H1 (cell line): Measurements from ENCODE around the gene CHST11.

ENCODE experiments used
- NRF1 ChIP-seq: IDR thresholded peaks from 2 replicates; pipeline ENCODE4 v1.6.1; 2011; ENCODE audit warnings: mild to moderate bottlenecking, low read depth, low read length, improper control_type of control experiment
- SIN3A ChIP-seq, 2 experiments: IDR thresholded peaks in 1 of 2; conservative IDR thresholded peaks in 1 of 2; 2 replicates each; pipeline ENCODE4 v1.6.1; 2011 to 2012; ENCODE audit warnings: low read length in 2 of 2, improper control_type of control experiment in 1 of 2, low read depth in 1 of 2, mild to moderate bottlenecking in 1 of 2
- TF ChIP-seq, protein P1 (sequence below), 3 experiments: IDR thresholded peaks; 1 replicate in 2 of 3; 2 replicates in 1 of 3; pipeline versions ENCODE4 v1.5.1 to v1.6.1; 2011; ENCODE audit warnings: low read length in 3 of 3, mild to moderate bottlenecking in 3 of 3, inconsistent platforms in 2 of 3, low read depth in 1 of 3, moderate library complexity in 1 of 3; ENCODE audit not compliant: insufficient read depth in 1 of 3; ENCODE audit errors: control extremely low read depth in 1 of 3

DNA sequence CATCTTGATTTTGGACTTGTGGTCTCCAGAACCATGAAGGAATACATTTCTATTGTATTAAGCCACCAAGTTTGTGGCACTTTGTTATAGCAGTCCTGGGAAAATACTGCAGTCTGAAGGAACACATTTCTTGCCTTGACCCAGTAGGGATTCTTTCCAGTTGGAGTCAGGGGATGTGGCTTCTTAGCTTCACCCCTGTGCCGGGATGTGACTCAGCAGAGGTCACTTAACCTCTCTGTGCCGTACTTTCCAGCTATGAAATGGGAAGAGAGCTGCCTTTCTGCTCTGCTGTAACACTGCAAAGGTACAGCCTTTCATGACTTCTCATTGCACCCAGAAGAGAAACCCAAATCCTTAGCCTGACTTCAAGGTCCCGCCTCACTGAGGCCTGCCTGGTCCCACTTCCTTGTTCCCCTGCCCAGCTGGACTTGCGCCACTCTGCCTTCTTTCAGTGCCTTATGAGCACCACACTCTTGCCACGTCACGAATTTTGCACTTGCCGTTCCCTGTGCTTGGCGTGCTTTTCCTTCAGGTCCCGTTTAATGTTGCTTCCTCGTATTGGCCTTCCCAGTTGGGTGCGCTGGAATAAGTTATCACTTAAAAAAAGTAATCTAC is 24.2 kb downstream of the CHST11 start:
- no peak for TF ChIP-seq NRF1
- TF ChIP-seq, protein P1, sequence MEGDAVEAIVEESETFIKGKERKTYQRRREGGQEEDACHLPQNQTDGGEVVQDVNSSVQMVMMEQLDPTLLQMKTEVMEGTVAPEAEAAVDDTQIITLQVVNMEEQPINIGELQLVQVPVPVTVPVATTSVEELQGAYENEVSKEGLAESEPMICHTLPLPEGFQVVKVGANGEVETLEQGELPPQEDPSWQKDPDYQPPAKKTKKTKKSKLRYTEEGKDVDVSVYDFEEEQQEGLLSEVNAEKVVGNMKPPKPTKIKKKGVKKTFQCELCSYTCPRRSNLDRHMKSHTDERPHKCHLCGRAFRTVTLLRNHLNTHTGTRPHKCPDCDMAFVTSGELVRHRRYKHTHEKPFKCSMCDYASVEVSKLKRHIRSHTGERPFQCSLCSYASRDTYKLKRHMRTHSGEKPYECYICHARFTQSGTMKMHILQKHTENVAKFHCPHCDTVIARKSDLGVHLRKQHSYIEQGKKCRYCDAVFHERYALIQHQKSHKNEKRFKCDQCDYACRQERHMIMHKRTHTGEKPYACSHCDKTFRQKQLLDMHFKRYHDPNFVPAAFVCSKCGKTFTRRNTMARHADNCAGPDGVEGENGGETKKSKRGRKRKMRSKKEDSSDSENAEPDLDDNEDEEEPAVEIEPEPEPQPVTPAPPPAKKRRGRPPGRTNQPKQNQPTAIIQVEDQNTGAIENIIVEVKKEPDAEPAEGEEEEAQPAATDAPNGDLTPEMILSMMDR (IDR thresholded peaks at IDR 0.05; ENCODE audit: control extremely low read depth in 1 of 3, insufficient read depth in 1 of 3, low read depth in 1 of 3, low read length in 3 of 3), result no peak
- TF ChIP-seq SIN3A (conservative IDR thresholded peaks at IDR 0.05 in 1 of 2, IDR thresholded peaks at IDR 0.05 in 1 of 2; ENCODE audit: low read depth in 1 of 2, low read length in 2 of 2), result no peak
